SW480 (cell line): ENCODE measurements around the gene STIMATE.

Experiments
- DNase-seq: peaks from one replicate; pipeline ENCODE4 v3.0.0-alpha.2; 2016; ENCODE audit warnings: low spot score

STIMATE gene

GRCh38 chr3:52865994-52866393 is 31.4 kb downstream of the STIMATE start:
- no peak for DNase-seq

GRCh38 chr3:52860424-52860768 is 37.0 kb downstream of the STIMATE start:
- DNase-seq: no peak

GRCh38 chr3:52859686-52860423 is 37.5 kb downstream of the STIMATE start:
- DNase-seq: no peak

- no peak for DNase-seq
Observed at GRCh38 chr3:52857864-52858263, 39.5 kb downstream of the STIMATE start.

- DNase-seq: no peak
Observed at GRCh38 chr3:52857133-52857532, 40.2 kb downstream of the STIMATE start.

- DNase-seq: no peak
Observed at GRCh38 chr3:52856666-52857065, 40.7 kb downstream of the STIMATE start.

- DNase-seq: no peak
Observed at GRCh38 chr3:52854013-52854412, 43.3 kb downstream of the STIMATE start.

- no peak for DNase-seq
Observed at GRCh38 chr3:52852419-52852818, 44.9 kb downstream of the STIMATE start.

- peak; percentile 63 for DNase-seq
Observed at GRCh38 chr3:52851348-52851747, 46.0 kb downstream of the STIMATE start.

- no peak for DNase-seq
Observed at GRCh38 chr3:52849656-52850055, 47.7 kb downstream of the STIMATE start.

- no peak for DNase-seq
Observed at GRCh38 chr3:52848617-52849016, 48.7 kb downstream of the STIMATE start.

- no peak for DNase-seq
Observed at GRCh38 chr3:52847726-52848125, 49.6 kb downstream of the STIMATE start.

- no peak for DNase-seq
Observed at GRCh38 chr3:52847241-52847640, 50.1 kb downstream of the STIMATE start.

- DNase-seq: no peak
Observed at GRCh38 chr3:52846432-52846965, 50.8 kb downstream of the STIMATE start.

GRCh38 chr3:52845691-52846431 is 51.5 kb downstream of the STIMATE start:
- no peak for DNase-seq

GRCh38 chr3:52845157-52845556 is 52.2 kb downstream of the STIMATE start:
- no peak for DNase-seq

GRCh38 chr3:52844290-52844975 is 52.9 kb downstream of the STIMATE start:
- no peak for DNase-seq

GRCh38 chr3:52843881-52844280 is 53.5 kb downstream of the STIMATE start:
- DNase-seq: no peak

GRCh38 chr3:52843108-52843865 is 54.1 kb downstream of the STIMATE start:
- DNase-seq: no peak

- no peak for DNase-seq
Observed at GRCh38 chr3:52842424-52842823, 54.9 kb downstream of the STIMATE start.

GRCh38 chr3:52841981-52842340 is 55.4 kb downstream of the STIMATE start:
- no peak for DNase-seq
